DMS153 treated with DMSO at 0.1 percent for 48 hours (cell line): ENCODE data around the gene MAML2.

Experiments used
- DNase-seq: peaks from one replicate; lab custom pipeline; 2025; ENCODE audit not compliant: unreplicated experiment; lab: John Stamatoyannopoulos, UW

The MAML2 gene

GRCh38 chr11:96242971-96243647, 99.9 kb downstream of the MAML2 start:
- peak; percentile 86 for DNase-seq

GRCh38 chr11:96242191-96242847, 100.7 kb downstream of the MAML2 start:
- no peak for DNase-seq

GRCh38 chr11:96241331-96241841, 101.6 kb downstream of the MAML2 start:
- peak; percentile 41 for DNase-seq

GRCh38 chr11:96238563-96239135, 104.3 kb downstream of the MAML2 start:
- no peak for DNase-seq

- DNase-seq = peak; percentile 9
Observed at GRCh38 chr11:96237766-96238266, 105.2 kb downstream of the MAML2 start.

GRCh38 chr11:96235751-96236150, 107.2 kb downstream of the MAML2 start:
- DNase-seq = no peak

- DNase-seq = no peak
Observed at GRCh38 chr11:96234866-96235441, 108.0 kb downstream of the MAML2 start.

GRCh38 chr11:96232132-96232531, 110.9 kb downstream of the MAML2 start:
- no peak for DNase-seq

GRCh38 chr11:96230686-96231085, 112.3 kb downstream of the MAML2 start:
- DNase-seq = no peak

- DNase-seq = no peak
Observed at GRCh38 chr11:96229354-96229977, 113.5 kb downstream of the MAML2 start.

- no peak for DNase-seq
Observed at GRCh38 chr11:96228910-96229309, 114.1 kb downstream of the MAML2 start.

- DNase-seq = no peak
Observed at GRCh38 chr11:96228473-96228891, 114.5 kb downstream of the MAML2 start.

- DNase-seq = no peak
Observed at GRCh38 chr11:96227244-96227643, 115.8 kb downstream of the MAML2 start.

GRCh38 chr11:96223083-96223482, 119.9 kb downstream of the MAML2 start:
- DNase-seq = no peak

GRCh38 chr11:96222102-96222501, 120.9 kb downstream of the MAML2 start:
- no peak for DNase-seq

- no peak for DNase-seq
Observed at GRCh38 chr11:96221244-96222070, 121.5 kb downstream of the MAML2 start.

GRCh38 chr11:96219981-96220623, 122.9 kb downstream of the MAML2 start:
- peak; percentile 10 for DNase-seq

- no peak for DNase-seq
Observed at GRCh38 chr11:96218901-96219300, 124.1 kb downstream of the MAML2 start.

- DNase-seq = no peak
Observed at GRCh38 chr11:96218006-96218405, 125.0 kb downstream of the MAML2 start.

- no peak for DNase-seq
Observed at GRCh38 chr11:96217206-96217605, 125.8 kb downstream of the MAML2 start.
